Mesothelial cell of epicardium (in vitro differentiated cells): ENCODE results near the gene ADGRF1. TPM values are rescaled to one million over a fixed set of nuclear protein-coding genes. Genes with fewer than 3 reads are reported as not detected.
A peak's percentile ranks its signal among the peaks of the same experiment; 100 is the strongest.

Source experiments
- DNase-seq, 2 experiments: peaks; one replicate each; pipeline ENCODE4 v3.0.0; 2021; ENCODE audit warnings: low spot score in 2 of 2; ENCODE audit not compliant: unreplicated experiment in 2 of 2
- H3K27ac Mint-ChIP-seq: 2 replicates; pipeline ENCODE4 v1.8.0; 2021; ENCODE audit warnings: mixed read lengths
- H3K27me3 Mint-ChIP-seq: 2 replicates; pipeline ENCODE4 v1.8.0; 2021; ENCODE audit warnings: low read depth, mixed read lengths
- H3K36me3 Mint-ChIP-seq: 2 replicates; pipeline ENCODE4 v1.8.0; 2021; ENCODE audit warnings: mixed read lengths
- H3K4me1 Mint-ChIP-seq: 2 replicates; pipeline ENCODE4 v1.8.0; 2021; ENCODE audit warnings: mixed read lengths
- H3K4me3 Mint-ChIP-seq: 2 replicates; pipeline ENCODE4 v1.8.0; 2021; ENCODE audit warnings: mild to moderate bottlenecking, moderate library complexity, mixed read lengths
- H3K9me3 Mint-ChIP-seq: 2 replicates; pipeline ENCODE4 v1.8.0; 2021; ENCODE audit warnings: mixed read lengths
- CTCF ChIP-seq: fragments of 200-600 bp; sonication (generic); IDR thresholded peaks from one replicate; pipeline ENCODE4 v1.5.0; 2021; ENCODE audit warnings: antibody characterized with exemption; ENCODE audit not compliant: unreplicated experiment
- total RNA-seq: library from RNA; stranded (reverse); gene quantifications from 3 replicates; pipeline ENCODE4 v1.2.1, GENCODE V29; 2021

Gene ADGRF1
- total RNA-seq, 1 donor from 2014 or later: 1.4 TPM

- H3K27me3 Mint-ChIP-seq: peaks cover 3% of the 10 kb centered on the region
- H3K27ac Mint-ChIP-seq: no peak overlapping the region
- H3K36me3 Mint-ChIP-seq: no peaks in the 10 kb centered on the region
Measured at GRCh38 chr6:46963039-46963438, 79.1 kb downstream of the ADGRF1 start.

GRCh38 chr6:46961711-46962110 is 80.4 kb downstream of the ADGRF1 start:
- Mint-ChIP-seq H3K9me3 (no peaks in the 10 kb centered on the region), H3K36me3 (no peaks in the 10 kb centered on the region), H3K4me3 (no peak overlapping the region), H3K27ac (no peak overlapping the region), H3K27me3 (peaks cover 3% of the 10 kb centered on the region), H3K4me1 (peaks cover 2% of the 10 kb centered on the region)
- TF ChIP-seq CTCF: no peak
- no peak for DNase-seq

More at GRCh38 chr6:46963039-46963438, 79.1 kb downstream of the ADGRF1 start:
- Mint-ChIP-seq H3K4me3 (no peak overlapping the region), H3K9me3 (no peaks in the 10 kb centered on the region), H3K4me1 (no peaks in the 10 kb centered on the region)
- DNase-seq: no peak
- no peak for TF ChIP-seq CTCF

DNA sequence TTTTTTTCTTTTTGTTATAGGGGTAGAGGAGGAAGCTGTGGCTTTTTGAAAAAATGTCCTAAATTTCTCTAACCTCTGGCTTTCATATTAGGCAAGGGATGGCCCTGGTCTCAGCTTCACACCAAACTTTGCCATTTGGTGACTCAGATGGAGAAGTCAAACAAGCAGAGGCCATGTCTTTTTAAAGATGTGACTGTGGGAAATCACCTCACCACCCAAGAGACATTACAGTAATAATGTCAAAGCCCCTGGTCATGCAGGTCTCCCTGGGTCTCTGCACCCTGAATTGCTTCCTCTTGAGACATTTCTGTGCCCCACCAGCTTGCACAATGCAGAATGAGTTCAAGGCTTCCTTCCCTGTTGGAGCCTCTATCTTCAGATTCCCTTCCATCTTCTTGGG is 80.9 kb downstream of the ADGRF1 start:
- Mint-ChIP-seq H3K4me3 (no peak overlapping the region), H3K9me3 (no peaks in the 10 kb centered on the region), H3K4me1 (peaks cover 4% of the 10 kb centered on the region), H3K27ac (no peak overlapping the region), H3K36me3 (no peaks in the 10 kb centered on the region), H3K27me3 (peaks cover 3% of the 10 kb centered on the region)
- DNase-seq: no peak
- no peak for TF ChIP-seq CTCF

DNA sequence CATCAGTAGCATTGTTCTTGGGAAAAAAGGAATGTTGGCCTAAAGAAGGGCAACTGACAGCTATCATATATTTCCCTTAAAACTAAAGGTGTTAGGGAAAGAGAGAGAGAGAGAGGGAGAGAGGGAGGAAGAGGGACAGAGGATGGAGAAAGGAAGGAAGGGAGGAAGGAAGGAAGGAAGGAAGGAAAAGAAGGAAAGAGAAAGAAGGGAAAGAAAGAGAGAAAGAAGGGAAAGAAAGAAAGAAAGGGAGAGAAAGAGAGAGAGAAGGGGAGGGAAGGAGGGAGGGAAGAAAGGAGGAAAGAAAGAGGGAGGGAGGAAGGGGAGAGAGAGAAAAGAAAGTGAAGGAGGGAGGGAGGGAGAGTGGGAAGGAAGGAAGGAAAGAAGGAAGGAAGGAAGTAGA is 82.7 kb downstream of the ADGRF1 start:
- Mint-ChIP-seq H3K27me3 (peaks cover 3% of the 10 kb centered on the region), H3K4me1 (peaks cover 19% of the 10 kb centered on the region), H3K36me3 (no peaks in the 10 kb centered on the region), H3K4me3 (no peak overlapping the region), H3K9me3 (no peaks in the 10 kb centered on the region), H3K27ac (no peak overlapping the region)
- DNase-seq: no peak
- no peak for TF ChIP-seq CTCF

- Mint-ChIP-seq H3K27me3 (peaks cover 3% of the 10 kb centered on the region), H3K4me3 (no peak overlapping the region), H3K27ac (no peak overlapping the region), H3K4me1 (peaks cover 23% of the 10 kb centered on the region), H3K36me3 (no peaks in the 10 kb centered on the region), H3K9me3 (no peaks in the 10 kb centered on the region)
- DNase-seq: no peak
- TF ChIP-seq CTCF: no peak
Measured at GRCh38 chr6:46956409-46956808, 85.7 kb downstream of the ADGRF1 start.

GRCh38 chr6:46954837-46955451 is 87.2 kb downstream of the ADGRF1 start:
- TF ChIP-seq CTCF: no peak
- Mint-ChIP-seq H3K36me3 (no peaks in the 10 kb centered on the region), H3K9me3 (no peaks in the 10 kb centered on the region), H3K27me3 (peaks cover 3% of the 10 kb centered on the region), H3K4me3 (no peak overlapping the region), H3K4me1 (peaks cover 27% of the 10 kb centered on the region), H3K27ac (peak overlapping the region; percentile 70)
- DNase-seq: no peak
